B cell (primary cell): ENCODE data around the gene EFR3B. TPM values are rescaled to one million over a fixed set of nuclear protein-coding genes. Genes with fewer than 3 reads are reported as not detected.

Source experiments
- ATAC-seq: fragments of 200-7000 bp; cut with Tn5 transposase; one replicate; pipeline ENCODE4 v1.10.0; 2021; ENCODE audit warnings: low read depth, mild to moderate bottlenecking, moderate number of reproducible peaks, moderate library complexity
- CTCF ChIA-PET: fragments of 350-600 bp; sonication (Branson Sonifier 250); formaldehyde crosslinking; loops from one replicate; lab custom pipeline; 2021; ENCODE audit warnings: antibody characterized with exemption, inconsistent platforms; lab: Charles Lee
- POLR2A ChIA-PET: fragments of 350-600 bp; sonication (Branson Sonifier 250); formaldehyde crosslinking; loops from one replicate; lab custom pipeline; 2021; ENCODE audit warnings: antibody characterized with exemption; lab: Charles Lee
- DNase-seq: peaks from one replicate; pipeline ENCODE4 v3.0.0; 2013
- H2AFZ ChIP-seq: 2 replicates; pipeline ENCODE4 v1.6.1; 2012; ENCODE audit warnings: mild to moderate bottlenecking, low read depth, low read length; ENCODE audit not compliant: insufficient read depth, poor library complexity, severe bottlenecking
- H3K27ac ChIP-seq, 2 donors: 1 replicate in 1 of 2; 2 replicates in 1 of 2; pipeline ENCODE4 v1.5.1; 2012 to 2013; ENCODE audit warnings: low read length in 2 of 2, mild to moderate bottlenecking in 2 of 2, moderate library complexity in 1 of 2
- H3K27me3 ChIP-seq, 4 experiments: fragments of 200-600 bp in 1 of 4; sonication (generic) in 1 of 4; replicated peaks in 1 of 4; 1 replicate in 2 of 4; 2 replicates in 2 of 4; pipeline versions ENCODE4 v1.6.1 to v1.7.0; 2013 to 2016; ENCODE audit warnings: low read length in 3 of 4, mild to moderate bottlenecking in 2 of 4, mixed read lengths in 1 of 4, moderate library complexity in 1 of 4; ENCODE audit not compliant: insufficient read depth in 4 of 4, control insufficient read depth in 3 of 4; ENCODE audit errors: control extremely low read depth in 1 of 4
- H3K36me3 ChIP-seq, 2 experiments: replicated peaks in 1 of 2; 1 replicate in 1 of 2; 2 replicates in 1 of 2; pipeline versions ENCODE4 v1.6.1 to v1.7.1; 2013; ENCODE audit warnings: low read length in 1 of 2; ENCODE audit not compliant: insufficient read depth in 2 of 2, control insufficient read depth in 1 of 2; ENCODE audit errors: control extremely low read depth in 1 of 2, extremely low read depth in 1 of 2
- H3K4me1 ChIP-seq, 2 donors: fragments of 200-600 bp in 1 of 2; sonication (generic) in 1 of 2; 1 replicate in 1 of 2; 2 replicates in 1 of 2; pipeline versions ENCODE4 v1.5.1 to v1.6.1; 2013 to 2017; ENCODE audit warnings: low read length in 2 of 2; ENCODE audit not compliant: control insufficient read depth in 2 of 2, insufficient read depth in 2 of 2
- H3K4me2 ChIP-seq: replicated peaks from 2 replicates; pipeline ENCODE3; 2012; ENCODE audit warnings: mild to moderate bottlenecking, low read depth, low read length; ENCODE audit not compliant: poor library complexity, severe bottlenecking
- H3K4me3 ChIP-seq, 5 experiments: fragments of 200-600 bp in 1 of 5; sonication (generic) in 1 of 5; 1 replicate in 3 of 5; 2 replicates in 2 of 5; pipeline versions ENCODE4 v1.5.1 to v1.7.0; 2011 to 2016; ENCODE audit warnings: low read length in 4 of 5, mild to moderate bottlenecking in 4 of 5, low read depth in 2 of 5, control low read depth in 1 of 5, moderate library complexity in 1 of 5; ENCODE audit not compliant: insufficient read depth in 1 of 5; ENCODE audit errors: control extremely low read depth in 1 of 5, extremely low read depth in 1 of 5
- H3K79me2 ChIP-seq: fragments of 200-600 bp; sonication (generic); one replicate; pipeline ENCODE4 v1.6.0; 2016; ENCODE audit warnings: low read length; ENCODE audit not compliant: control insufficient read depth, insufficient read depth
- H3K9ac ChIP-seq: fragments of 200-600 bp; sonication (generic); 2 replicates; pipeline ENCODE4 v1.6.1; 2017; ENCODE audit warnings: mild to moderate bottlenecking, low read length, moderate library complexity
- H3K9me3 ChIP-seq, 3 donors: one replicate each; pipeline versions ENCODE4 v1.6.1 to v1.7.1; 2013; ENCODE audit warnings: low read length in 2 of 3; ENCODE audit not compliant: control insufficient read depth in 2 of 3, insufficient read depth in 1 of 3; ENCODE audit errors: control extremely low read depth in 1 of 3
- H4K20me1 ChIP-seq: 2 replicates; pipeline ENCODE4 v1.6.0; 2012; ENCODE audit warnings: mild to moderate bottlenecking, low read length; ENCODE audit not compliant: insufficient read depth, control insufficient read depth, poor library complexity, severe bottlenecking
- H3K27ac Mint-ChIP-seq: one replicate; pipeline ENCODE4 v1.8.0; 2021; ENCODE audit warnings: mixed read lengths
- H3K27me3 Mint-ChIP-seq: one replicate; pipeline ENCODE4 v1.8.0; 2021; ENCODE audit warnings: mixed read lengths
- H3K4me1 Mint-ChIP-seq: one replicate; pipeline ENCODE4 v1.8.0; 2021; ENCODE audit warnings: mixed read lengths
- H3K4me3 Mint-ChIP-seq: one replicate; pipeline ENCODE4 v1.8.0; 2021; ENCODE audit warnings: mixed read lengths
- H3K9me3 Mint-ChIP-seq: one replicate; pipeline ENCODE4 v1.8.0; 2022; ENCODE audit warnings: mixed read lengths; ENCODE audit not compliant: insufficient read depth
- CTCF ChIP-seq: fragments of 200-600 bp; IDR thresholded peaks from one replicate; pipeline ENCODE4 v1.8.0; 2022; ENCODE audit warnings: antibody characterized with exemption, mild to moderate bottlenecking
- EZH2 ChIP-seq: IDR thresholded peaks from 2 replicates; pipeline ENCODE4 v1.6.1; 2012; ENCODE audit warnings: borderline replicate concordance, low read depth, mild to moderate bottlenecking, moderate library complexity, low read length; ENCODE audit not compliant: insufficient read depth, poor library complexity, severe bottlenecking
- WGBS: methylation state at CpG from one replicate; pipeline ENCODE4 v1.1.5; 2013; ENCODE audit warnings: missing lambda C conversion rate; ENCODE audit not compliant: insufficient coverage; 5-methylcytosine and 5-hydroxymethylcytosine counted together
- intact Hi-C: fragments of 100-400 bp; cut with micrococcal nuclease; formaldehyde crosslinking; loops from one replicate; pipeline ENCODE4 v1.10.0; 2022
- polyA plus RNA-seq: library from polyadenylated mRNA; depleted of rRNA; stranded (reverse); fragments of >200 nt; gene quantifications from 2 replicates; pipeline ENCODE4 v1.2.3, GENCODE V29; 2012
- total RNA-seq, 2 donors: library from RNA; stranded (reverse); fragments of 120-200 nt in 1 of 2; gene quantifications; 1 replicate in 1 of 2; 2 replicates in 1 of 2; pipeline versions ENCODE4 v1.2.3 to v1.2.4, GENCODE V29; 2013 to 2022

Gene EFR3B
- total and polyA plus RNA-seq, 2 donors (not counting 1 experiment from before 2014, with no cell fraction given): 0.15 TPM; not detected in 1

GRCh38 chr2:25025229-25026007 is 16.5 kb upstream of the EFR3B start:
- Histone ChIP-seq H4K20me1 (no peaks in the 10 kb centered on the region), H2AFZ (no peak overlapping the region), H3K9ac (no peak overlapping the region), H3K27me3 (no peaks in the 10 kb centered on the region), H3K79me2 (no peaks in the 10 kb centered on the region), H3K9me3 (no peaks in the 10 kb centered on the region), H3K4me1 (no peaks in the 10 kb centered on the region), H3K4me3 (no peak overlapping the region), H3K27ac (no peak overlapping the region), H3K36me3 (no peaks in the 10 kb centered on the region), H3K4me2 (no peak overlapping the region)
- WGBS: 100% methylated on average over 1 of the region's 6 CpGs
- no peak overlapping the region for H3K27ac Mint-ChIP-seq
- DNase-seq: no peak
- H3K9me3 Mint-ChIP-seq: no peaks in the 10 kb centered on the region
- H3K4me1 Mint-ChIP-seq: peaks cover 1% of the 10 kb centered on the region
- intact Hi-C loops: no loop called here
- H3K4me3 Mint-ChIP-seq: no peak overlapping the region
- no peak for TF ChIP-seq CTCF
- no peak for TF ChIP-seq EZH2
- ATAC-seq: no peak
- POLR2A ChIA-PET: no interaction called here
- peaks cover 13% of the 10 kb centered on the region for H3K27me3 Mint-ChIP-seq
- CTCF ChIA-PET: interaction anchor here (0.5 kb wide), 1 partner anchor 20 kb away, joined by 3 read pairs; no protein-coding TSS in a partner anchor

GRCh38 chr2:25026008-25026530 is 15.8 kb upstream of the EFR3B start:
- no peak overlapping the region for H3K27ac Mint-ChIP-seq
- H3K9me3 Mint-ChIP-seq: no peaks in the 10 kb centered on the region

More at GRCh38 chr2:25026008-25026530, 15.8 kb upstream of the EFR3B start:
- Histone ChIP-seq H3K4me2 (no peak overlapping the region), H3K79me2 (no peaks in the 10 kb centered on the region), H2AFZ (no peak overlapping the region), H3K27me3 (no peaks in the 10 kb centered on the region), H3K36me3 (no peaks in the 10 kb centered on the region), H3K9ac (no peak overlapping the region), H3K9me3 (no peaks in the 10 kb centered on the region), H4K20me1 (no peaks in the 10 kb centered on the region), H3K4me3 (no peak overlapping the region), H3K4me1 (peaks cover 0 to 3% of the 10 kb centered on the region in 2 donors), H3K27ac (no peak overlapping the region)
- Mint-ChIP-seq H3K27me3 (peaks cover 13% of the 10 kb centered on the region), H3K4me1 (peaks cover 6% of the 10 kb centered on the region), H3K4me3 (no peak overlapping the region)
- 98% methylated on average over 9 of the region's 9 CpGs for WGBS
- ATAC-seq: no peak
- CTCF ChIA-PET: no interaction called here
- POLR2A ChIA-PET: no interaction called here
- intact Hi-C loops: no loop called here
- no peak for DNase-seq
- TF ChIP-seq EZH2 (no peak), CTCF (no peak)
